ENCODE measurements around the gene TMEM131.

DNA sequence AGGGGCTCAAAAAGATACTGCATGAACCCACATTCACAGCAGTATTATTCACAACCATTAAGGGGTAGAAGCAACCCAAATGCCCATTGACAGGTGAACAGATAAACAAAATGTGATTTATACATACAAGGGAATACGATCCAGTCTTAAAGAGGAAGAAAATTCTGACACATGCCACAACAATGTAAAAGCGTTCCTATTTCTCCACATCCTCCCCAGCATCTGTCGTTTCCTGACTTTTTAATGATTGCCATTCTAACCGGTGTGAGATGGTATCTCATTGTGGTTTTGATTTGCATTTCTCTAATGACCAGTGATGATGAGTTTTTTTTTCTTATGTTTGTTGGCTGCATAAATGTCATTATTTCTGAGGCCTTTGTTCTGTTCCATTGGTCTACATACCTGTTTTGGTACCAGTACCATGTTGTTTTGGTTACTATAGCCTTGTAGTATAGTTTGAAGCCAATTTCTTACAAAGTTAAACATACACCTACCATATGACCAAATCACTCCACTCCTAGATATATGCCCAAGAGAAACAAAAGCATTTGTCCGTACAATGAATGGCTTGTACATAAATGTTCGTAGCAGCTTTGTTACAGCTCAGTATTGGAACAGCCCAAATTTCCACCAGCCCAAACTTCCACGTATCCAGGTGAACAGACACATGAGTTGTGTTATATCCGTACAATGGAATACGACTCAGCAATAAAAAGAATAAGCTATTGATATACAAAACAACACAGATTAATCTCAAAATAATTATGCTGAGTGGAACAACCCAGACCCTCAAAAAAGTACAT, 85.1 kb downstream of the TMEM131 start:
- TF ChIP-seq POLR2A (IDR thresholded peaks at IDR 0.05) (no peak), EP300 (IDR thresholded peaks at IDR 0.05) (no peak), POLR2AphosphoS5 (IDR thresholded peaks at IDR 0.05) (no peak)
- TF ChIP-seq, protein P1, sequence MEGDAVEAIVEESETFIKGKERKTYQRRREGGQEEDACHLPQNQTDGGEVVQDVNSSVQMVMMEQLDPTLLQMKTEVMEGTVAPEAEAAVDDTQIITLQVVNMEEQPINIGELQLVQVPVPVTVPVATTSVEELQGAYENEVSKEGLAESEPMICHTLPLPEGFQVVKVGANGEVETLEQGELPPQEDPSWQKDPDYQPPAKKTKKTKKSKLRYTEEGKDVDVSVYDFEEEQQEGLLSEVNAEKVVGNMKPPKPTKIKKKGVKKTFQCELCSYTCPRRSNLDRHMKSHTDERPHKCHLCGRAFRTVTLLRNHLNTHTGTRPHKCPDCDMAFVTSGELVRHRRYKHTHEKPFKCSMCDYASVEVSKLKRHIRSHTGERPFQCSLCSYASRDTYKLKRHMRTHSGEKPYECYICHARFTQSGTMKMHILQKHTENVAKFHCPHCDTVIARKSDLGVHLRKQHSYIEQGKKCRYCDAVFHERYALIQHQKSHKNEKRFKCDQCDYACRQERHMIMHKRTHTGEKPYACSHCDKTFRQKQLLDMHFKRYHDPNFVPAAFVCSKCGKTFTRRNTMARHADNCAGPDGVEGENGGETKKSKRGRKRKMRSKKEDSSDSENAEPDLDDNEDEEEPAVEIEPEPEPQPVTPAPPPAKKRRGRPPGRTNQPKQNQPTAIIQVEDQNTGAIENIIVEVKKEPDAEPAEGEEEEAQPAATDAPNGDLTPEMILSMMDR (IDR thresholded peaks at IDR 0.05) = no peak

All from upper lobe of left lung (tissue), 4 donors.